Stimulated activated naive CD4-positive, alpha-beta T cell (primary cell): Measurements from ENCODE around the gene IL17RB.

Experiments
- DNase-seq, 6 experiments: peaks; one replicate each; lab custom pipeline; 2025; lab: John Stamatoyannopoulos, UW

Gene IL17RB

GRCh38 chr3:53812434-53812833 lies 33.9 kb upstream of the IL17RB start:
- DNase-seq: no peak

- DNase-seq: no peak
Observed at GRCh38 chr3:53813229-53813628, 33.1 kb upstream of the IL17RB start.

GRCh38 chr3:53813876-53814275 lies 32.5 kb upstream of the IL17RB start:
- no peak for DNase-seq

- DNase-seq: no peak
Observed at GRCh38 chr3:53815067-53815466, 31.3 kb upstream of the IL17RB start.

GRCh38 chr3:53815651-53816050 lies 30.7 kb upstream of the IL17RB start:
- DNase-seq: no peak

GRCh38 chr3:53816425-53816824 lies 29.9 kb upstream of the IL17RB start:
- DNase-seq: no peak

GRCh38 chr3:53817211-53817610 lies 29.2 kb upstream of the IL17RB start:
- DNase-seq: no peak

- DNase-seq: no peak
Observed at GRCh38 chr3:53817809-53818208, 28.6 kb upstream of the IL17RB start.

GRCh38 chr3:53818221-53819162 lies 27.9 kb upstream of the IL17RB start:
- no peak for DNase-seq

GRCh38 chr3:53819163-53819868 lies 27.1 kb upstream of the IL17RB start:
- no peak for DNase-seq

- no peak for DNase-seq
Observed at GRCh38 chr3:53820084-53820483, 26.3 kb upstream of the IL17RB start.

GRCh38 chr3:53820756-53821580 lies 25.4 kb upstream of the IL17RB start:
- no peak for DNase-seq

- DNase-seq: no peak
Observed at GRCh38 chr3:53821631-53822121, 24.7 kb upstream of the IL17RB start.

- DNase-seq: no peak
Observed at GRCh38 chr3:53822331-53822741, 24.0 kb upstream of the IL17RB start.

- no peak for DNase-seq
Observed at GRCh38 chr3:53823026-53823955, 23.1 kb upstream of the IL17RB start.

- DNase-seq: no peak
Observed at GRCh38 chr3:53823956-53824657, 22.3 kb upstream of the IL17RB start.

GRCh38 chr3:53824795-53825194 lies 21.6 kb upstream of the IL17RB start:
- no peak for DNase-seq

- DNase-seq: no peak
Observed at GRCh38 chr3:53826048-53826447, 20.3 kb upstream of the IL17RB start.

GRCh38 chr3:53828581-53828980 lies 17.8 kb upstream of the IL17RB start:
- DNase-seq: no peak

- no peak for DNase-seq
Observed at GRCh38 chr3:53829605-53830004, 16.8 kb upstream of the IL17RB start.
